ENCODE data around the gene SSBP3.

- TF ChIP-seq BHLHE40 (IDR thresholded peaks at IDR 0.05; ENCODE audit: borderline replicate concordance) (no peak), SP1 (IDR thresholded peaks at IDR 0.05) (no peak)
Observed at GRCh38 chr1:54365847-54366246, 40.3 kb downstream of the SSBP3 start.

Data from HEK293T (cell line).